Kidney capillary endothelial cell (primary cell): Measurements from ENCODE around the gene IZUMO4.

Experiments used
- DNase-seq: peaks from one replicate; pipeline ENCODE4 v3.0.0-alpha.2; 2018; ENCODE audit warnings: low spot score

Gene IZUMO4

DNA sequence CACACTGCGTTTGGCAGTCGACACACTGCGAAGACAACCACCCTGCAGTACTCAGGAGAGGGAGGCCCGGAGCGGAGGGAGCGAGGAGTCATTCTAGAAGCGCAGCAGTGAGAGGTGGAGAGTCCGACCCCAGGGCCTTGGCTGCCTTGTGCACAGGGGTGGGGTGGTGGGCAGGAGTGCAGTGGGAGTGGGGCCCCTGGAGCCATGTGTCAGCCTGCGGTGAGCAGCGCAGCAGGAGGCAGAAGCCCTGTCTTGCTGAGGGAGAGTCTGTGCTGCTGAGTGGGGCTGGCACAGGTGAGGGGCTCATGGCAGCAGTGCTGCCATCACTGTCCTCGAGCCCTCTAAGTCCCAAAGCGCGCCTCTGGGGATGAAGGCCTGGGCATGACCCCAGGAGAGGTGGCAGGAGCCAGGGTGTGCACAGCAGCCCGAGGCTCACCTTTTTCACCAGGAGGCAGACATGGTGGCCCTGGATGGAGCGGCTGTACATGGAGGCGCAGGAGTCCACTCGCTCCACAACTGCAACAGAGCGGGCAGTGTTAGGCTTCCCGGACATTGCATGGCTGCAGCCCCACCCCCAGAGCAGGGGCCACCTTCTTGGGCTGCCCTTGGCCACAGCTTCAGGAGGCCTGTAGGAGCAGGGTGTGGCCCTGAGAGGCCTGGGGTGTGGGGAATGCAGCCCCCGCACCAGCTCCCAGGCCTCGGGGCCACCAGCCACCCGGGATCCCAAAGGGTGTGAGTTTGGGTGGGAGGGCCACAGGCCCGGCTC, 11.7 kb downstream of the IZUMO4 start:
- no peak for DNase-seq

DNA sequence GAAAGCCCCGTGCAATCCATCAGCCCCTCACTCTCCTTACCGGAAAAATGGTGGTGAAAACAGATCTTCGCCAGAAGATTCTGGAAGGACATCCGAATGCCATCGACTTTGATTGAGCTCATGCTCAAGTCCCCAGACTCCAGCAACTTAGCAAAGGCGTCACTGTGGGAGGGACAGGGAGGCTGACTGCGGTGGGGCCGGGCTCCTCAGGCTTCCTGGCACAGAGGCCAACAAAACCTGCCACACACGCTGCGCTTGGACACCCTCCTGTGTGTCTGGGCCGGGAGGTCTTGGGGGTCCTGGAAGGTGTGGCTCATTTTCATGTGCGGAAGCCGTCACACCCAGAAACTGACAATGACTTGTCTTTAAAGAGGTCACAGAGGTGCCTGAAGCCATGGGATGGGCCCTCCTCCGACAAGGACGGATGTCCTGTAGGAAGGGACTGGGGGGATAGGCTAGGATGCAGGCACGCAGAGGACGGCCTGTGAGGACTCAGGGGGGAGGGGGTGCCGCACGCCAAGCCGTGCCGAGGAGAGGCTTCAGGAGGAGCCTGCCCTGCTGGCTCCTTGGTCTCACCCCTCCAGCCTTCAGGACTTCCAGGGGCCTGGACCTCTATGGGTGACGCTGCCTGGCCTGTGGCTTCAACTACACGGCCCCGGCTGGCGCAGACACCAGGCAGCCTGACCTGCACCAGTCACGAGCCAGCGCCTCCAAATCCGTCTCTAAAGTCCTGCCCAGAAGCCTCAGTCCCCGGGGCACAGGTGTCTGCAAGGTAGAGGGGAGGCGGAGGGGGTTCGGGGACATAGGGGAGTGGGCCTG, 12.5 kb downstream of the IZUMO4 start:
- no peak for DNase-seq

DNA sequence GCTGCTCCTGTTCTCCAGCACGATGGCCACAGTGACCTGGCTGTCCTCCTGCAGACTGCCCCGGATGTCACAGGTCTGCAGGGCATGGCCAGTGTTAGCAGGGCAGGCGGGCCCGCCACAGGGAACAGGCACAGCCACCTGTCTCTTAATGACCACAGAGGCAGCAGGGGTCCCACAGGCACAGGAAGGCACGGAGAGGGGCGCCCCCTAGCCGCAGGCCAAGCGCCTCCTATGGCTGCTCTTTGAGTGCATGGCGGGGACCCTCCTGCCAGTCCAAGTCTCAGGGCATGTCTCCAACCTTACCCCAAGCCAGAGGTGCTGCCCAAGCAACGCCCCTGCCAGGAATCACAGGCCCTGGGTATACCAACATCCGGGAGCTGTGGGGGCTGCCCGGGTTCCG, 14.1 kb downstream of the IZUMO4 start:
- DNase-seq: no peak

DNA sequence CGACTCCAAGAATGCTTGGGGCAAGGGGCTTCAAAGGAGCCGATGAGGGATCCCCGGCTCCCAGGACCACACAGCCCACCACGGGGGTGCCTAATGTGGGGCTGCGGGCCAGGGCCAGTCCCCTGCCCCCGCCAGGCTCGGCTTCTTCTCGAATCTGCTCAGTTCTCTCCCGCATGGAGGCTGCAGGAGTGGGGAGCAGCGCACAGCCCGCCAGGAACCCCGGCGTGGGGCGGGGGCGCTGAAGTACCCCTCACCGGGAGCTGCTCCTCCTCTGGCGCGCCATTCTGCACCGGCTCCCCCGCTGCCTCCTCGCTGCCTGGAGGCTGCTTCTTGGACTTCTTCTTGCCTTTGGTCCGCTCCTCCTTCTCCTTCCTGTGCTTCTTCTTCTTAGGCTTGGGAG, 14.7 kb downstream of the IZUMO4 start:
- no peak for DNase-seq

DNA sequence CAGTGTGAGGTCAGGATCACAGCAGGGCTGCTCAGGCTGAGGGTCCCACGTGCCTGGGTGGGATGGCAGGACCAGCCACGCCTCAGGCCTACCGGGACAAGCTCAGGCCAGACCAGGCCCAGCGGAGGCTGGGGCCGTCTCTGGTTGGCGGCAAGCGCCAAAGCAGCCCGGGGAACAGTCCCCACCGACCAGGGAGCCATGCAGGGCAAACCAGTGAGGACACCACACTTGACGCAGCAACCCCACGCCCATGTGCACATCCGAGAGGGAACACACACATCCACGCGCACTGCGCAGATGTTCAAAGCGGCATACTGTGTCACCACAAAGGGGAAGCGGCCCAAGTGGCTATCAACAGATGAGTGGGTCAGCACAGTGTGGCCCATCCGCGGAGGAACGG, 15.2 kb downstream of the IZUMO4 start:
- DNase-seq: no peak

DNA sequence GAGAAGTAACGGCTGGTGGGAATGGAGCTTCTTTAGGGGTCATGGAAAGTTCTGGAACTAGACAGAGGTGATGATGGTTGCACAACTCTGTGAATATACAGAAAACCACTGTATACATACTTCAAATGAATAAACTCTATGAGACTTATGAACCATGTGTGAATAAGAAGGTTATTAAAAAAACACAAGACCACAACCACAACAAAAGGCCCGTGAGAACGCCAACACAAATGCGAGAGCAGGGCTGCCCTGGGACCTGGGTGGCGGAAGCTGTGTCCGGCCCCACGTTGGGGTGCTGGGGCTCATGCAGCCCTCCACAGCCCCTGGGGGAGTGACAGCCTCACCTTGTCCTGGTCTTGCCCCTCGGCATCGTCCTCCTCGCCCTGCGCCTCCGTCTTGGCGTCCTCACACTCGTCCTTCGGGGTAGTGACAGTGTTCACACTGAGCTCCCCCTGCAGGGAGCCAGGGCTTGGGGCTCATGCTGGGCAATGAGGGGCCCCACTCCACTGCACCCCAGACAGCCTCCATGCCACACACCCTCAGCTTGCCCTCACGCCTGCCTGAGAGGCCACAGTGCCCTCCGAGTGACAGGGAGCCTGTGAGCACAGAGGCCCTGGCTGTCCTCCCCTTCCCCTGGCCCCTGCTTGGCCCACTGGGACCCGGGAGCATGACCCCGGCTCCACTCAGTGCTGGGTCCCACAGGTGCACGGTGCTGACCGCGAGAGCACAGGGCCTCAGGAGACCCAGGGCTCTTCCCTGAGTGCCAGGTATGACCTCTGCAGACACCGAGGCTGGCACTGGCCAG, 16.0 kb downstream of the IZUMO4 start:
- DNase-seq: no peak

DNA sequence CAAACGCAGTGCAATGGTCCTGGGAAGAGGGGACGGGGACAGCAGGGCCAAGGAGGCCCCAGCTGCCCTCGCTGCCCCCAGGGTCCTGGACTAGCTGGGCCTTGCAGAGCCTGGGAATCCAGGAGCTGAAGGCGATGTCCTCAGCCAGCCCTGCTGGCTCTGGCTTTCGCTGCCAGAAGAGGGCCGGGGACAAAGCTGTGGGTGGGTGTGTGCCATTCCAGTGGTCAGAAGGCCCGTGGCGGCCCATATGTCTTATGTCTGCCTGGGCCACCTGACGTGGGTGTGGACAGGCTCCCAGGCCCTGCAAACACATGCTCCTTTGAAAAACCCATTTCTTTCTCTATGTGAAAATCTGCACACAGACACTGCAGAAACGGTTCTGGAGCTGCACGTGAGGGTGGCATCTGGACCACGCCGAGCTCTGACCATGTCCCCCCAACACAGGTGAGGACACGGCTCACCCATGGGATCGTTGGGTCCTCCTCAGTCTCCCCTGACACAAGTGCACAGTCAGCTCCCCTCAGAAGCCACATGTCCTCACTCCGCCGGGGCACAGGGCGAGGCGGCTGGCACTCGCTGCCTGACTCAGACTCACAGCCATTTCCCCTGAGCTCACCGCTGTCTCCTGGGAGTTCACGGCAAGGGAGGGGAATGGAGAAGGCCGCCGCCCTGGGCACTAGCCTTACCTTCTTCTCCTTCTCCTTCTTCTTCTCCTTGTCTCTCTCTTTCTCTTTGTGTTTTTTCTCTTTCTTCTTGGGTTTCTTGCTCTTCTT, 16.9 kb downstream of the IZUMO4 start:
- peak; percentile 55 for DNase-seq

DNA sequence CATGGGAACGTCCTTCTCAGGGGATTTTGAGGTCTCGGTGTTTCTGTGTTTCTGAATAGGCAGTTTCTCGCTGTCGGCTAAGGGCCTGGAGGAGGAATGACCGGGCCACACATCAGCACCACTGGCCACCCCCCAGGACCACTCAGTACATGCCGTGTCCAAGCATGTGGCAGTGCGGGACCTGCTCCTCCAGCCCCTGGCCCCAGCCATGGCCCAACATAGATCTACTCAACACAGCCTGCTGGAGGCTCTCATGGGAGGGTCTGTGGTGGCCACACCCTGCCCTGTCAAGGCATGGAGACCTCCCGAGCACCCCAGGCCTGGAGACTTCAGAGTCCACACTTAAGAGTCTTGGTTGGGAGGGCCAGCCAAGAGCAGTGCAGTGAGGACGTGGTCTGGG, 17.5 kb downstream of the IZUMO4 start:
- no peak for DNase-seq

DNA sequence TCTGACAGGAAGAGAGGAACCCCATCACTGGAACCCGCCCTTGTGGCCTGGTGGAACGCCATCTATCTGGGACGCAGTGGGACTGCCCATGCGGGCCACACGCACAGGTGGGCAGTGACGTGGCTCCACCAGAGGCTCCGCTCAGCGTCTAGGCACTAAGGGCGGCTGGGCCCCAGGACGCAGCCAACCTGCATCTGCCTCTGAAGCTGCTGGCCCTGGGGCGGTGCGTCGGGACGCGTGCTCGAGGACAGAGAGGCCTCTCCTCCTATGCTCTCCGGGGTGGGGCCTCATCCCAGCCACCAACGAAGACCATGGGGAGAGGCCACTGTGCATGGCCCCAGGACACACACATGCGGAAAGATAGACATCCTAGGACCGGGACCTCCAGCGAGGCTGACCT, 18.1 kb downstream of the IZUMO4 start:
- no peak for DNase-seq

DNA sequence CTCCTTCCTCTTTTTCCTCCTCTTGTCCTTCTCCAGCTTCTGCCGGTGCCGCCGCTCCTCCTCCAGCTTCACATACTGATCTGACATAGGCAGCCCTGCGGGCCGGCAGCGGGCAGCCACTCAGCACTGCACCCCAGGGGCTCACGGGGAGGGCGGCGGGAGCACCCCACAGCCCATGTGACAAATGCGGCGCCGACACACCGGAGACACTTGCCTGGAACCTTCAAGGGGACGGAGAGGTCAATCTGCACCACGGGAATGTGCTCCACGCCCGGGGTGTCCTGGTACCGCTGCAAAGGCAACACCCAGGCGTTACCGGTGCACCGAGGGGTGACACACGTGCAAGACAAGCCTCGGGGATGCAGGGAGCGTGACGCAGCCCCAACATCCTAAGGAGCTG, 18.6 kb downstream of the IZUMO4 start:
- no peak for DNase-seq

DNA sequence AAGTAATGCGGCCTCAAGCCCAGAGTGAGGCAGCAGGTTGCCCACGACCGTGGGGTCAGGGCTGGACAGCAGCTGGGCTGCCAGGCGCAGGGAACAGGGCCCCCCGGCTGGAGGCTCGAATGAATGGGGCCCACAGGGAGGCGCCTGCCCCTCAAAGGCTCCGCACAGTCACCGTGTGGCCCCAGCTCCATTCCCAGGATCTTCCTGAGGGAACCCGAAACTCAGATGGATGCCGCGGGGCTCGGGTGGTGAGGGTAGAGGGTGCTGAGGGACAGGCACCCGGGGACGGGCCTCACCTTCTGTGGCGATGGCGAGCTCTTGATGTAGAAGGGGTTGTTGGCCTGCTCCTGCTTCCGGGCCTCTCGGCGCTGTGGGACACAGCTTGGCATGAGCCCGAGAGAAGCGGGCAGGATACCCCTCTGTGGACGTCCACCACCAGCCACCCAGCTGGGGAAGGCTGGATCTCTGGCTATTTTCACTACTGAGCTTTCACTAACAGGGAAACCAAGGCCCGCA, 19.3 kb downstream of the IZUMO4 start:
- DNase-seq: no peak

DNA sequence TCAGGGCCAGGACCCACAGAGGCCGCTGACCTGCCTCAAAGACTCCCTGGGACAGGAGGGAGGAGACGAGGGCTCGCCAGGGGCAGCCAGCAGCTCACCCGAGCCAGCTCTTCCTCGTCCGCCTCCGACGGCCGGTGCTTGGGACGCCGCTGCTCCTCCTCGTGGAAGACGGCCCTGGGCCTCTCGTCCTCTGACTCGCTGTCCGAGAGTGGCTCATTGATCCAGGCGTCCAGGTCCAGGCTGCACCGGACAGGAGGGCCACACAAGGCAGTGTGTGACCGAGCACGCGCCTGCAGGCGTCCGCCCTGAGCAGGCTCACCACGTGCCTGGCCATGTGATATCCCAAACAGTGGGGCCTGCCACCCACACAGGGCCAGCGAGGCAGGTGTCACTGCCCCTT, 19.8 kb downstream of the IZUMO4 start:
- DNase-seq: no peak

DNA sequence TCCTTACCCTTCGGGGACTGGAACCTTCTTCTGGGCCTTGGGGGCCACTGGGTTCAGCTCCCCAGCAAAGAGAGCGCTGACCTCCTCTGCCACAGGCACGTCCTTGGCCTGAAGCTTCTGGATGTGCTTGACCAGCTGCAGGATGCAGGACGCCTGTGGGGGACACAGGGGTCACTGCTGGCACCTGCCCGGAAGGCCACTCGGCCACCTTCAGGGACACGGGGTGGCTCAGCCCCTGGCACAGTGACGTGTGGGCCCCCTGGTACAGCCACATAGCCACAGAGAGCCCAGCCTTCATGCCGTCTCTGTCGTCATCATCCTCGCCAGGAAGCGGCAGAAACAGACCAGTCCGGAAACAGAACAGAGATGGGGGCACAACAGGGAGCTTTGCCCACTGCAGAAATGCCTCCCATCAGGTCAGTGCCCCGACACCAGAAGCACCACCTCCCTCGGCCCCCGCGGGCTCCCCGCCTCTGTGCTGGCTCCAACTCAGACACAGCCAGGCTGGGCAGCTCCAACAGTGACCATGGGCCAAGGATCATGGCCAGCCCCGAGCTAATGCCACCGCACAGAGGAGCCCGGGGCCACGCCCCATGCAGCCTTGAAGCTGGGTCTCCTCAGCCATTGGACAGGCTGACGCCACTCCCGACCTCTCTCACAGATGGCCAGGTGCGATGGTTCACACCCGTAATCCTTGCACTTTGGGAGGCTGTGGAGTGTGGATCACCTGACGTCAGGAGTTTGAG, 20.7 kb downstream of the IZUMO4 start:
- no peak for DNase-seq

DNA sequence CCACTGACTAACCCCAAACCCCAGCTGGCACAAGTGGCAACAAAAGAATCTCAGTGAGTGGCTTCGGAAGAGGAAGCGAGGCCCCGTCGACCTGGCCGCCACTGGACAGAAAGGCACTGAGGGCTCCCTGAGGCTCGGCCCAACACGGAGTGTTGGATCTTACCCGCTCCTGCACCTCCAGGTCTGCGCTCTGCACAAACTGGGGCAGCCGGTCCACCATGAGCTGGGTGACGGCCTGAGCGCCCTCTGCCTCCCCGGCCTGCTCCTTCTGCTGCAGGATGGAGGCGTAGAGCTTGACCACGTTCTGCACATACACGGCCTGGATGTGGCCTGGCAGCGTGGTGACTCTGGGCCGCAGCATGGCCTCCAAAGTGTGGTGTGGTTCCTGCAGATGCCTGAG, 21.7 kb downstream of the IZUMO4 start:
- DNase-seq: no peak

DNA sequence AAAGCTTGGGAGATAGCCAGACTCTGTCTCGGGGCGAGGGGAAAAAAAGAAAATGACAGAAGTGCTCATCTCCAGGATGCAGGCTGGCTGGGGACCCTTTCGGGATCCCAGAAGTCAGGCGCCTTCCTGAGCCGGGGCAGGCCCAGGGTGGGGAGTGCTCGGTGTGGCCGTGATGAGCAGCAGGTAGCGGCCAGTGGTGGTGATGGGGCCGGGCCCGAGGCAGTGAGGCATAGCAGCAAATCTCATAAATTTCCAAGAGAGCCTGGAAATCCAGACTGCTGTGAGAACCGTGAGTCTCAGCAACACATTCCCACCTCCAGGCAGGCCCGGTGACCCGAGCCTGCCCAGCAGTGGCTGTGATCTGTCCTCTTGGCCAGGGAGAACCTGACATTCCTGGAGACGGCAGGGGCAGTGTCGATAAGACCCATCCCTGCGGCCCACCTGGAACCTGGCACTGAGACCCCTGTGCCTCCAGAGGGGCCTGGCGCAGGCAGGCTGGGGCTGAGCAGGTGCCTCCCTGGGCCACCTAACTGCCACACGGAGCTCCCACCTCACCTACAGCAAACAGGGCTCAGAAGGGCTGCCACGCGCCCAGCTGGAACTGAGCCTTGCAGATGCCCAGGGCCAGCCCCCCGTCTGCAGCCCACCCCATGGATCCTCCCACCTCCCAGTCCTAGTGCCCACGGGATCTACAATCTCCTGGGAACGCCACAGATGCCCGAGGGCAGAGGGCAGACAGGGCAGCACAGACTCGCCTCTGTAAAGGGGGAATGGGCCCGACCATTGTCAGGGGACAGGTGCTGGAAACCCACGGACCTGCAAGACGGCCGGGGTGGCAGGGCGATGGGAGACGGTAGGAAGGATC, 23.4 kb downstream of the IZUMO4 start:
- no peak for DNase-seq

DNA sequence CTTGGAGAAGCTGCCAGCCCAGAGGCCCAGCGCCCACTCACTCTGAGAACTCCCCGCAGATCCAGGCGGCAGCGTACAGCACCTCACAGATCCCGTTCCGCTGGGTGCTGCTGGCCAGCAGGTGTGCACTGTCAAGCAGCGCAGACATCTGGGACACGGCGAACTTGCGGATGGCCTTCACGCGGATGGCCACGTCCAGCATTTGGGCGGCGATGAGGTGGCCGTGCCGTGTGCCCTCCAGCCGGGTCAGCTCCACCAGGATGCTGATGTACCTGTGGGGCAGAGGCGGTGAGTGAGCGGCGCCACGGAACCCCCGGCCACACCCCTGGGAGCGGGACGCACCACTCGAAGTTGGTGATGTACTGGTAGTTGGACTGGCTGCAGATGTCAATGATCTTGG, 24.1 kb downstream of the IZUMO4 start:
- no peak for DNase-seq

DNA sequence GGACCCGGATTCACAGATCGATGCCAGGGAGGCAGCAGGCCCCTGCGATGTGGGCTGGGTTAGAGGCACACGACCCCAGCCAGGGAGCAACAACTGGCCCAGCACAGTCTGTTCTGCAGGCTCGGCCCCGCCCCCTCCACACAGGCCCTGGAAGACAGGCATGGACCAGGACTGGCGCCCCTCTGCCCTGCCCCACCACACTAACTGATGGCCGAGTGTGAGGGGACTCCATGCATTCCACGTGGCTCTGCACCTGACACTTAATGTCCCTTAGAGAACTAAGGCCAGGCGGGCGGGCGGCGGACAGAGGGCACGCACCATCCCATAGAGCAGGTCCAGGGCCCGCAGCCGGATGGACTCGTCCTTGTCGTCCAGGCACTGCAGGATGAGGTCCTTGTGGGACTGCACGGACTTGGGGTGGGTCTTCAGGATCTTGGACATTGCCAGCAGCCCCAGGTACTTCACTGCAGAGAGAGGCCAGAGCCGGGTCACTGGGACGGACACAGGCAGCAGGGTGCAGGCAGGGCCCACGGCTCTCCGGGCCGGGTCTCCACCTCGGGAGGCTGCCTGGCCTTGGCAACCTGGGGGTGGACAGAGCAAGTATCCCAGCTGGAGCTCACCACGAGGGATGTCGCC, 24.8 kb downstream of the IZUMO4 start:
- no peak for DNase-seq

DNA sequence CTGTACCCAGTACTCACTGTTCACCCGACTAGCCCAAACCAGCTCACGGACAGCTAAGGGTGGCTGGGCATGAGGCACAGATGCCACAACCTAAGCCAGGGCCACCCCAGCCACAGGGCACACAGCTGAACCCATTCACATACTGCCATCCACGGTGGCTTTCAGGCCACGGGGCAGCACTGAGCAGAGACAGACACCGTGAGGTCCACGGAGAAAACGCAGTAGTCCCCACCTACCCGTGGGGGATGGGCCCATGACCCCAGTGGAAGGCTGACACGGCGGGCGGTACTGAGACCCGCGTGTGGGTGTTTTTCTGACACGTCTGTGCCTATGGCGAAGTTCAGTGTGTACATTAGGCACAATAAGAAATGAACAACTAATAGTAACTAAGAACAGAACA, 25.5 kb downstream of the IZUMO4 start:
- no peak for DNase-seq

DNA sequence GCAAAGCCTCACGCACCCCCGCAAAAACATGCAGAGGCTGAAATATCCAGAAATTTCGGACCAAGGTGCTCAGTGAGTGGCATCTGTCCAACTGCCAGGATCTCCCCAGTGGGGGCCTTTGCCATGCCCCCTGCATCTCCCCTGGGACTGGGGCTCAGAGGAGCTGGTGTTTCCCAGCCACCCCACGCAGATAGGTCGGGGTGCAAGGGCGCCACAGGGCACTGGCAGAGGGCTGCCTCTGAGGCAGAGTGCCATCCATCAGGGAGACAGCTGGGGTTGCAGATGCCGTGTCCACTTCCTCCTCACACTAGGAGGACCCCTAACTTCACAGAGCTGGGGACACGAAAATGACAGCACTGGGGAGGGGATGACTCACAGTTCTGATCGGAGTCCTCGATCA, 26.3 kb downstream of the IZUMO4 start:
- no peak for DNase-seq
